Esophagus squamous epithelium (tissue), 5 donors: ENCODE measurements around the gene XK. TPM values are rescaled to one million over a fixed set of nuclear protein-coding genes. Genes with fewer than 3 reads are reported as not detected.

ENCODE experiments used
- DNase-seq: peaks from one replicate; lab custom pipeline; 2025; lab: John Stamatoyannopoulos, UW
- H3K27ac ChIP-seq, 4 donors: fragments of 200-600 bp; sonication (generic); one replicate each; pipeline ENCODE4 v1.5.1; 2016 to 2019; ENCODE audit warnings: mild to moderate bottlenecking in 1 of 4
- H3K27me3 ChIP-seq, 4 donors: fragments of 200-600 bp; sonication (generic); 1 replicate in 3 of 4; 2 replicates in 1 of 4; pipeline versions ENCODE4 v1.5.1 to v1.6.0; 2017 to 2021; ENCODE audit warnings: antibody characterized with exemption in 1 of 4
- H3K36me3 ChIP-seq, 3 donors: fragments of 200-600 bp; sonication (generic); one replicate each; pipeline ENCODE4 v1.5.1; 2016 to 2019
- H3K4me1 ChIP-seq, 3 donors: fragments of 200-600 bp; sonication (generic); one replicate each; pipeline ENCODE4 v1.5.1; 2017 to 2019
- H3K4me3 ChIP-seq, 4 donors: fragments of 200-600 bp; sonication (generic); 1 replicate in 3 of 4; 2 replicates in 1 of 4; pipeline ENCODE4 v1.5.1; 2016 to 2019; ENCODE audit warnings: mild to moderate bottlenecking in 2 of 4, moderate library complexity in 1 of 4
- H3K9me3 ChIP-seq, 3 donors: fragments of 200-600 bp; sonication (generic); one replicate each; pipeline ENCODE4 v1.5.1; 2016 to 2019
- POLR2A ChIP-seq, 4 donors: fragments of 450-650 bp; IDR thresholded peaks; one replicate each; pipeline ENCODE4 v1.6.1; 2017; ENCODE audit warnings: antibody characterized with exemption in 4 of 4, mild to moderate bottlenecking in 4 of 4, moderate library complexity in 3 of 4
- WGBS, 2 donors: methylation state at CpG; one replicate each; pipeline ENCODE4 v1.1.5; 2018; 5-methylcytosine and 5-hydroxymethylcytosine counted together
- intact Hi-C: fragments of 100-400 bp; cut with DNase I; formaldehyde crosslinking; loops from one replicate; pipeline ENCODE4 v1.15.0; 2022
- total RNA-seq, 4 donors: library from RNA; depleted of rRNA; stranded (reverse); fragments of >200 nt; gene quantifications; one replicate each; pipeline ENCODE4 v1.1.0, GENCODE V29; 2016
- TF ChIP-seq, protein P1 (sequence below), 6 experiments: fragments of 450-650 bp in 4 of 6; fragments of 200-600 bp in 2 of 6; sonication (generic) in 2 of 6; IDR thresholded peaks; one replicate each; pipeline ENCODE4 v1.5.1; 2016 to 2019; ENCODE audit warnings: antibody characterized with exemption in 6 of 6, mild to moderate bottlenecking in 4 of 6, moderate library complexity in 4 of 6
- donor health status: DM: yes; HTN: yes; CAD: no.

The XK gene
- total RNA-seq, 4 donors from 2014 or later: 2.2 to 3.1 (median 2.7) TPM

GRCh38 chrX:37746951-37747350 is 61.4 kb downstream of the XK start:
- Histone ChIP-seq H3K4me3 (no peak overlapping the region), H3K4me1 (no peaks in the 10 kb centered on the region), H3K36me3 (no peaks in the 10 kb centered on the region), H3K9me3 (no peaks in the 10 kb centered on the region), H3K27me3 (no peaks in the 10 kb centered on the region), H3K27ac (no peak overlapping the region)
- 75% methylated on average over 1 of the region's 1 CpG; no CpG with 5 or more reads in 1 of the 2 donors for WGBS, 2 donors
- intact Hi-C loops: no loop called here
- DNase-seq: no peak
- no peak for TF ChIP-seq POLR2A (IDR thresholded peaks at IDR 0.05)
- TF ChIP-seq, protein P1, sequence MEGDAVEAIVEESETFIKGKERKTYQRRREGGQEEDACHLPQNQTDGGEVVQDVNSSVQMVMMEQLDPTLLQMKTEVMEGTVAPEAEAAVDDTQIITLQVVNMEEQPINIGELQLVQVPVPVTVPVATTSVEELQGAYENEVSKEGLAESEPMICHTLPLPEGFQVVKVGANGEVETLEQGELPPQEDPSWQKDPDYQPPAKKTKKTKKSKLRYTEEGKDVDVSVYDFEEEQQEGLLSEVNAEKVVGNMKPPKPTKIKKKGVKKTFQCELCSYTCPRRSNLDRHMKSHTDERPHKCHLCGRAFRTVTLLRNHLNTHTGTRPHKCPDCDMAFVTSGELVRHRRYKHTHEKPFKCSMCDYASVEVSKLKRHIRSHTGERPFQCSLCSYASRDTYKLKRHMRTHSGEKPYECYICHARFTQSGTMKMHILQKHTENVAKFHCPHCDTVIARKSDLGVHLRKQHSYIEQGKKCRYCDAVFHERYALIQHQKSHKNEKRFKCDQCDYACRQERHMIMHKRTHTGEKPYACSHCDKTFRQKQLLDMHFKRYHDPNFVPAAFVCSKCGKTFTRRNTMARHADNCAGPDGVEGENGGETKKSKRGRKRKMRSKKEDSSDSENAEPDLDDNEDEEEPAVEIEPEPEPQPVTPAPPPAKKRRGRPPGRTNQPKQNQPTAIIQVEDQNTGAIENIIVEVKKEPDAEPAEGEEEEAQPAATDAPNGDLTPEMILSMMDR (IDR thresholded peaks at IDR 0.05): no peak

DNA sequence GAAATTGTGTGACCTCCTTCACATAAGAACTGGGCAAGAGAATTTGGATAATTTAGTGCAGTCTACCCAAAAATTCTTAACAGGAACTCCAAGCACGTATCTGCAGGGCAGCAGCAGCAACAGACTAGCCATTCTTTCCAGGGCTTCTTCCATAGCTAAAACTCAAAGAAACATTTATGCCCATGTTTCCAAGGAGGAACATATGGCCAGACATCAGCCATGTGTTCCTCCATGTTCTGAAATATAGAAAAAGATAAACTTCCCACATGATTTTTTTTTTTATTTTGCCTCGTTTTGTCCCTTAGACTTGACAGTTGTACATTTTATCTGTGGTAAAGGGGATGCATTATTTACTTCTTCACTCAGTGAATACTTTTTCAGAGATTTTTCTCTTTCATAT is 66.7 kb downstream of the XK start:
- DNase-seq: no peak
- TF ChIP-seq, protein P1 (IDR thresholded peaks at IDR 0.05): no peak
- TF ChIP-seq POLR2A (IDR thresholded peaks at IDR 0.05): no peak
- Histone ChIP-seq H3K4me1 (no peaks in the 10 kb centered on the region), H3K36me3 (no peaks in the 10 kb centered on the region), H3K9me3 (no peaks in the 10 kb centered on the region), H3K27ac (no peak overlapping the region), H3K4me3 (no peak overlapping the region), H3K27me3 (no peaks in the 10 kb centered on the region)
- intact Hi-C loops: no loop called here
- WGBS, 2 donors: 67 to 70% methylated on average over 2 of the region's 2 CpGs

DNA sequence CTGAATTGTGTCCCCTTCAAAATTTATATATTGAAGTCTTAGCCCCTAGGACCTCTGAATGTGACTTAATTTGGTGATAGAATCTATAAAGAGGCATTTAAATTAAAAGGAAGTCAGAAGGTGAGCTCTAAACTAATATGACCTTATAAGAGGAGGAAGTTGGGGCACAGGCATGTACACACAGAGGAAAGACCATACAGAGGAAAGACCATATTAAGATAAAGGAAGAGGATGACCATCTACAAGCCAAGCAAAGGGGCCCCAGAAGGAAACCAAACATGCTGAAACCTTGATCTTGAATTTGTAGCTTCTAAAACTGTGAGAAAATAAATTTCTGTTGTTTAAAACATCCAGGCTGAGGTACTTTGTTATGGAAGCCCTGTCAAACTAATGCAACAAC is 67.3 kb downstream of the XK start:
- DNase-seq: no peak
- H3K4me3 ChIP-seq: no peak overlapping the region
- intact Hi-C loops: no loop called here
- no peaks in the 10 kb centered on the region for H3K4me1 ChIP-seq
- no peak overlapping the region for H3K27ac ChIP-seq
- H3K9me3 ChIP-seq: no peaks in the 10 kb centered on the region
- H3K36me3 ChIP-seq: no peaks in the 10 kb centered on the region
- TF ChIP-seq, protein P1 (IDR thresholded peaks at IDR 0.05): no peak
- no peak for TF ChIP-seq POLR2A (IDR thresholded peaks at IDR 0.05)
- no peaks in the 10 kb centered on the region for H3K27me3 ChIP-seq

DNA sequence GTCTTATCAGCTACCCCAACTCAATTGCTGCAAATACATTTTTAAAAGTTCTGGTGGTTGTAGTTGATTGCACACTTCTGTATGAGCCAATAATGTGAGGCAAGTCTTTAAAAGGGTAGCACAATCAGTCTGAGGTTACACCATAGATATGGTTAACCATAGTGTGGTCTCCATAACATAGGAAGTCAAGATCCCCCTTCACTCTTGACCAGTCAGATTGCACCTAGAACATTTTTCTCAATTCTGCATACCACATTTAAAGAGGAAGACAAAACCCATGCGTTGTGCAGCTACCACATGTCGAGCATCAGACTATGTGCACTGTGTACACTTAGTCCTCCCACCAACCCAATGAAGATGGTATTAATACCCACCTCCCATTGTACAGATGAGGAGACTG is 67.8 kb downstream of the XK start:
- Histone ChIP-seq H3K4me1 (no peaks in the 10 kb centered on the region), H3K27ac (no peak overlapping the region), H3K27me3 (no peaks in the 10 kb centered on the region), H3K36me3 (no peaks in the 10 kb centered on the region), H3K9me3 (no peaks in the 10 kb centered on the region), H3K4me3 (no peak overlapping the region)
- TF ChIP-seq, protein P1 (IDR thresholded peaks at IDR 0.05): no peak
- TF ChIP-seq POLR2A (IDR thresholded peaks at IDR 0.05): no peak
- DNase-seq: no peak
- 53 to 63% methylated on average over 2 of the region's 2 CpGs for WGBS, 2 donors
- intact Hi-C loops: no loop called here

DNA sequence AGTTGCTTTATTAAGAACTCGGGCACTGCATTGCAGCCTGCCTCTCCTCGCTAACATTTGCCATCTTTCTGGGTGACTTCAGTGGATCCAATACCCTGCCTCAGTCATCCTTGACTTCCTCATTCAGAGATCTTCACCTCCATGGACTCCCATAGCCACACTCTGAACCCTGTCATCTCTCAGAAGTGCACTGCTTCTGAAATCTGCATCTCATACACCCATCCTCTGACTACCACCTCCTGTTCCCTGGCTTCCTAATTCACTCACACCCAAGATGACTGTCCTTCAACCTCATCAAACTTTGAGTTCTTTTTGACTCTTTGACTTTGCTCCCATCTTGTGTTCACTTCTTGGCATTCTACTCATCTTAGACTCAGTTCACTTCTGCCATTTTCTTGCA is 68.9 kb downstream of the XK start:
- no peak for DNase-seq
- 81 to 90% methylated on average over 2 of the region's 2 CpGs for WGBS, 2 donors
- TF ChIP-seq POLR2A (IDR thresholded peaks at IDR 0.05): no peak
- TF ChIP-seq, protein P1 (IDR thresholded peaks at IDR 0.05): no peak
- Histone ChIP-seq H3K36me3 (no peaks in the 10 kb centered on the region), H3K9me3 (no peaks in the 10 kb centered on the region), H3K4me3 (no peak overlapping the region), H3K4me1 (no peaks in the 10 kb centered on the region), H3K27ac (no peak overlapping the region), H3K27me3 (no peaks in the 10 kb centered on the region)
- intact Hi-C loops: no loop called here
